Measurements from ENCODE around the gene CD3E. TPM values are rescaled to one million over a fixed set of nuclear protein-coding genes. Genes with fewer than 3 reads are reported as not detected.
A peak's percentile ranks its signal among the peaks of the same experiment; 100 is the strongest.

The CD3E gene
- total and polyA plus RNA-seq, 7 donors: 0.28 to 42.3 (median 0.92) TPM; not detected in 2

- Histone ChIP-seq H3K36me3 (peaks cover 0 to under 1% (median 0%) of the 10 kb centered on the region in 4 donors), H3K4me1 (peaks cover 0 to 24% (median 13%) of the 10 kb centered on the region in 4 donors), H3K27ac (peak within 1 kb of the TSS; percentile 55 to 74 (median 64)), H3K4me3 (peak within 1 kb of the TSS; percentile 48 to 81 (median 55)), H3K9me3 (no peaks in the 10 kb centered on the region), H3K27me3 (no peaks in the 10 kb centered on the region)
- WGBS, 2 donors: 4% methylated on average over 33 of the region's 33 CpGs
- DNase-seq: peak; percentile 97
- intact Hi-C loops (cut with DNase I): no loop called here
- TF ChIP-seq CTCF (IDR thresholded peaks at IDR 0.05) (no peak), POLR2A (IDR thresholded peaks at IDR 0.05) (peak in 1 of 2 donors; percentile 48), POLR2AphosphoS5 (IDR thresholded peaks at IDR 0.05) (peak; percentile 57 to 82 (median 78)), EP300 (IDR thresholded peaks at IDR 0.05) (peak in 1 of 4 donors; percentile 29)
Measured at GRCh38 chr11:118359295-118359958, 54.9 kb downstream of the CD3E start, which contains the start of gene UBE4A. Gene UBE4A, plus strand, starts transcription at chr11:118359600. Its CDS starts 5,481 bp downstream, at chr11:118365081.

DNA sequence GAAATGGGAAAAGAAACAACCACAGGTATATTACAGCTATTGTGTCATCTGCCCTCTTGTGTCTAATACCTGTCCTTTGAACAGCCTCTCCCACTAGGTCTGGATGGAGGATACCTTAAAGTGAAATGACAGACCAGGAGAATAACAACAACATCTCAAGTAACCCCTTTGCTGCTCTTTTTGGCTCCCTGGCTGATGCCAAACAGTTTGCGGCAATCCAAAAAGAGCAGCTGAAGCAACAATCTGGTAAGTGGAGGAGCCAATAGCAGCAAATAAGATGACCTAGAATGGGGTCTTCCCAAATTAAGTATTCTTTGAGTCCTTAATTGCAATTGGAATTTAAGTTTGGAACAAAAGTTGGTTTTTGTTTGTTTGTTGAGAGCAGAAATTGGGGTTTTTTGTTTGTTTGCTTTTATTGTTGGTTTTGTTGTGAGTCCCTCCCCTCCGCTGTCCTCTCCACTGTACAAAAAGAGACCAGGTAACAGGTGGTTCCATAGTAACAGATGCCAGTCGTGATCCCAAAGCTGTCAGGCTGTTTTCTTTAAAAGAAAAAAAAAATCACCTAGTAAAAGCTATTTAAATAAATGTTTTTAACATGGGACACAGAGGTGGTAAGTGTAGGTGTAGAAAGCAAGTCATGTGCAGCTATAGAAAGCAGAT is 60.6 kb downstream of the CD3E start:
- intact Hi-C loops (cut with DNase I): no loop called here
- TF ChIP-seq CTCF (IDR thresholded peaks at IDR 0.05): no peak
- no peak for TF ChIP-seq POLR2A (IDR thresholded peaks at IDR 0.05)
- TF ChIP-seq EP300 (IDR thresholded peaks at IDR 0.05): no peak
- no peak for TF ChIP-seq POLR2AphosphoS5 (IDR thresholded peaks at IDR 0.05)
- Histone ChIP-seq H3K9me3 (no peaks in the 10 kb centered on the region), H3K36me3 (peaks cover 8 to 52% (median 37%) of the 10 kb centered on the region in 4 donors), H3K4me1 (peaks cover 0 to 17% (median 11%) of the 10 kb centered on the region in 4 donors), H3K4me3 (no peak overlapping the region), H3K27ac (no peak overlapping the region), H3K27me3 (no peaks in the 10 kb centered on the region)
- DNase-seq: no peak
- WGBS, 2 donors: 90 to 93% methylated on average over 3 of the region's 3 CpGs

Small RNA genes lying within 50 kb of the gene (small RNA-seq; reads per million reads assigned to genes)
- gene AP001582.1: 0 reads per million in 3 donors

Other genes with a start within 250 kb of the CD3E start
- 1 to 10 TPM in 1 of 4 donors, not detected in 3; 1.4 TPM for gene TMPRSS4, start 227.7 kb upstream of the CD3E start, total RNA-seq
- 100 to 1,000 TPM in 2 of 3 donors, 10 to 100 TPM in 1; 68.5 to 134 (median 101) TPM for gene TMPRSS4, start 227.7 kb upstream of the CD3E start, polyA plus RNA-seq
- gene SMIM35, start 217.8 kb upstream of the CD3E start, total RNA-seq: not detected
- gene SMIM35, start 217.8 kb upstream of the CD3E start, polyA plus RNA-seq: under 1 TPM in 1 of 3 donors, not detected in 2; 0.28 TPM
- gene SCN4B, start 151.9 kb upstream of the CD3E start, total RNA-seq: 1 to 10 TPM; 1.3 to 2.2 (median 1.5) TPM
- 1 to 10 TPM in 2 of 3 donors, under 1 TPM in 1; 0.92 to 1.3 (median 1.2) TPM for gene SCN4B, start 151.9 kb upstream of the CD3E start, polyA plus RNA-seq
- gene SCN2B, start 128.1 kb upstream of the CD3E start, total RNA-seq: 1 to 10 TPM in 3 of 4 donors, under 1 TPM in 1; 0.95 to 1.7 (median 1.2) TPM
- under 1 TPM; 0.23 to 0.74 (median 0.60) TPM for gene SCN2B, start 128.1 kb upstream of the CD3E start, polyA plus RNA-seq
- 1 to 10 TPM; 3.3 to 6.1 (median 5.6) TPM for gene JAML, start 79.7 kb upstream of the CD3E start, total RNA-seq
- 10 to 100 TPM in 2 of 3 donors, 1 to 10 TPM in 1; 9.0 to 35.1 (median 16.5) TPM for gene JAML, start 79.7 kb upstream of the CD3E start, polyA plus RNA-seq
- under 1 TPM; 0.16 to 0.55 (median 0.31) TPM for gene MPZL3, start 52.4 kb upstream of the CD3E start, total RNA-seq
- gene MPZL3, start 52.4 kb upstream of the CD3E start, polyA plus RNA-seq: 1 to 10 TPM; 2.4 to 6.2 (median 4.4) TPM
- gene MPZL2, start 40.4 kb upstream of the CD3E start, total RNA-seq: 10 to 100 TPM in 1 of 4 donors, 1 to 10 TPM in 3; 7.7 to 12.8 (median 8.3) TPM
- gene MPZL2, start 40.4 kb upstream of the CD3E start, polyA plus RNA-seq: 10 to 100 TPM in 2 of 3 donors, 1 to 10 TPM in 1; 9.6 to 27.6 (median 13.9) TPM
- gene CD3D, start 38.0 kb downstream of the CD3E start, total RNA-seq: 1 to 10 TPM in 2 of 4 donors, not detected in 2; 1.4 to 1.7 TPM
- 10 to 100 TPM in 1 of 3 donors, 1 to 10 TPM in 1, not detected in 1; 2.5 to 57.0 TPM for gene CD3D, start 38.0 kb downstream of the CD3E start, polyA plus RNA-seq
- gene CD3G, start 39.6 kb downstream of the CD3E start, total RNA-seq: 1 to 10 TPM in 1 of 4 donors, under 1 TPM in 2, not detected in 1; 0.66 to 3.5 (median 0.71) TPM
- gene CD3G, start 39.6 kb downstream of the CD3E start, polyA plus RNA-seq: 1 to 10 TPM in 1 of 3 donors, not detected in 2; 7.8 TPM
- gene UBE4A, start 54.9 kb downstream of the CD3E start, total RNA-seq: 10 to 100 TPM; 33.8 to 37.4 (median 36.4) TPM
- gene UBE4A, start 54.9 kb downstream of the CD3E start, polyA plus RNA-seq: 10 to 100 TPM in 1 of 3 donors, 1 to 10 TPM in 2; 2.1 to 15.7 (median 2.4) TPM
- gene ATP5MG, start 96.9 kb downstream of the CD3E start, total RNA-seq: 100 to 1,000 TPM in 2 of 4 donors, 10 to 100 TPM in 2; 54.7 to 141 (median 84.8) TPM
- gene ATP5MG, start 96.9 kb downstream of the CD3E start, polyA plus RNA-seq: 100 to 1,000 TPM; 232 to 559 (median 315) TPM
- 10 to 100 TPM; 42.9 to 93.9 (median 62.8) TPM for gene KMT2A, start 131.8 kb downstream of the CD3E start, total RNA-seq
- gene KMT2A, start 131.8 kb downstream of the CD3E start, polyA plus RNA-seq: 10 to 100 TPM in 1 of 3 donors, 1 to 10 TPM in 2; 5.3 to 21.3 (median 5.4) TPM
- 1 to 10 TPM in 3 of 4 donors, not detected in 1; 1.1 to 3.3 (median 1.6) TPM for gene TTC36, start 222.7 kb downstream of the CD3E start, total RNA-seq
- under 1 TPM in 1 of 3 donors, not detected in 2; 0.13 TPM for gene TTC36, start 222.7 kb downstream of the CD3E start, polyA plus RNA-seq
- 10 to 100 TPM; 20.9 to 35.2 (median 31.8) TPM for gene TMEM25, start 226.5 kb downstream of the CD3E start, total RNA-seq
- gene TMEM25, start 226.5 kb downstream of the CD3E start, polyA plus RNA-seq: 1 to 10 TPM; 2.5 to 6.4 (median 3.6) TPM